ENCODE measurements around the gene CDHR1.
"Not testable (repeated sequence)": the region's sequence is repeated elsewhere in the genome, so short reads cannot be mapped to it uniquely, and the experiment has no call there.

Gene CDHR1

DNA sequence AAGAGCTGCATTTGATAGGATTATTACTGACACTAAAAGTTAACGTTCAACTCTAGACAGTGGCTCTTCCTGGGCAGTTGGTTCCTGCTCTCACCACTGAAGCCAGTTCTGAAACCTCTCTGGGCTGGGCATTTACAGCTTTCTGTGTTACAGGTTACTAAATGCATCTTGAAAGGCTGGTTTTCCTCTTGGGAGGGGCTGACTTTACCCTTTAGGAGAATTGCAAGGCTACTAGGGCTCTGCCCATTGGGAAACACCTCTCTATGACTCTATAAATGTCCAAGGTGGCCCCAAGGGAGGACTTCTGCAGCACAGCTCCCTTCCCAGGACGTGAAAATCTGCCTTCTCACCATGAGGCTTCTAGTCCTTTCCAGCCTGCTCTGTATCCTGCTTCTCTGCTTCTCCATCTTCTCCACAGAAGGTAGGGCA, 20.8 kb upstream of the CDHR1 start, which contains the start of gene GPR15LG:
Gene GPR15LG (plus strand): TSS at position 301 of the 429 bp plus-strand sequence. CDS start 51 bp downstream, at position 352.
- DNase-seq (ENCODE audit: low read depth in 2 of 2): no peak

DNA sequence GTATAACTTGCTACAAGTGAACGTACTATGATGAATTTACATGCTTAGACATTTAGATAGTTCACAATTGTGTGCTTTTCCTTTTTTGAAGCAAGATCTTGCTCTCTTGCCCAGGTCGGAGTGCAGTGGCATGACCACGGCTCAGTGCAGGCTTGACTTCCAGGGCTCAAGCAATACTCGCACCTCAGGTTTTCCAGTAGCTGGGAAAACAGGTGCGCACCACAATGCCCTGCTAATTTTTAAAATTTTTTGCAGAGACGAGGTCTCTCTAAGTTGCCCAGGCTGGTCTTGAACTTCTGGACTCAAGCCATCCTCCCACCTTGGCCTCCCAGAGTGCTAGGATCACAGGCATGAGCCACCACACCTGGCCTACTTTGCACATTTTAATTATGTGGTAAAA, 18.9 kb upstream of the CDHR1 start:
- no peak for DNase-seq (ENCODE audit: low read depth in 2 of 2)

DNA sequence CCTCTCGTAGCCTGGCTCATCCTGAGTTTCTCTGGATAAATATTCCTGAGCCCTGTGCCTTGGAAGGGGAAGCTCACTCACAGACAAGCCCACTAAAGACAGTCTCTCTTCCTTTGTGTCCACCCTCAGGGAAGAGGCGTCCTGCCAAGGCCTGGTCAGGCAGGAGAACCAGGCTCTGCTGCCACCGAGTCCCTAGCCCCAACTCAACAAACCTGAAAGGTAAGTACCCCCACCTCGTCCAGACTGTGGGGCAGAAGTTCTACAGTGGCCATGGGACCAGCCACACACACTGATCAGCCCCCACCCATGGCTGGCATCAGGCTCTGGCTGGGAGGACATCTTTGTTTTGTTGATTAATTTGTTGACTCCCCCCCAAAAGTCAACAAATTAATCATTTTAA, 18.0 kb upstream of the CDHR1 start:
- DNase-seq (ENCODE audit: low read depth in 2 of 2): no peak

DNA sequence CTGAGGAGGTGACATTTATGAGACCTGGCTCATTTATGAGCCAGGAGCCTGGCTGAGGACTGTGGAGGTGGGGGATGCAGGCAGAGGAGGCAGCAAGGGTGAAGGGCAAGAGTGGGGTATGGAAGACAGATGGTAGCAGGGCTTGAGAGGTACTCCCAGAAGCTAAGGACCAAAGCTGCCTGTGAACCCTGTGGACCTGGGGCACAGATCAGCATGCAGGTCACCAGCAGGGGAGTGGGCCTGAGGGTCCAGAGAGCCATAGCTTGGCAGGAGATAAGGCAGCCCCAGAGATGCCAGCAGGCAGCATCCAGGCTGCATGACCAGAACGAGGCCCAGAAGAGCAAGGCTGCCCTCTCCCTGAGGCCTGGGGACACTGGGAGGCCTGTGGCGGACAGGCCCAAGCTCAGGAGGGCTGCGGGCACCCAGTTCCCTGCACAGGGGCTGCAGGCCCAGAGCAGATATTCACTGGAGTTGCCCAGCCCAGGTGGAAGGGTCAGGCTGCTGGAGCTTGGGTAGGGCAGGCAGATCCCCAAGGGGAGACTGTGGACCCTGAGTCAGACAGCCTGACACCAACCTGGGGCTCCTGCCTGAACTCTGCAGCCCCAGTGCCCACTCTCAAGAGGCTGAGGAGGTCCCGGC, 17.4 kb upstream of the CDHR1 start:
- DNase-seq (ENCODE audit: low read depth in 2 of 2): no peak

DNA sequence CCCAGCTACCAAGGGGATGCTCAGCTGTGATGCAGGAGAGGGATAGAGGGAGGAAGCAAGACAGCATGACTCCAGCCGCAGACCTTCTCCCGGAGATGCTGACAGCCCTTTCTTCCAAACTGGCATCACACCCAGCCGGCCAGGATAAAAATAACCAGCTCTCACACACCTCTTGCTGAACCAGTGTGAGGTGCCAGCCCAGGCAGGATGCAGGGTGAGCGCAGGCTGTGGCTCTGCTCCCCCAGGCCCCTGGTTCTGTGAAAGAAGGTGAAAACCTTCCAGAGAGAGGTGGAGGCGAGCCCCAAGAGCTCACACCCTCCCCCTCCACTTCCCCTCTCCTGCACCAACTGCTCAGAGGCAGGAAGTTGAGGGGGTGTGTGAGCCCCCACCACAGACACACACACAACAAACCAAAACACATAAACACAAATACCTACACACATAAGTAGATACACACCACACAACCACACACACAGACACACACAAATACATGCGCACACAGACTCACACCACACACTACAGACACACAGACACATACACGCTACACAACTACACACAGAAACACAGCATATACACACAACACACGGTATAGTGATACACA, 16.7 kb upstream of the CDHR1 start:
- DNase-seq (ENCODE audit: low read depth in 2 of 2): peak; percentile 27 to 50

DNA sequence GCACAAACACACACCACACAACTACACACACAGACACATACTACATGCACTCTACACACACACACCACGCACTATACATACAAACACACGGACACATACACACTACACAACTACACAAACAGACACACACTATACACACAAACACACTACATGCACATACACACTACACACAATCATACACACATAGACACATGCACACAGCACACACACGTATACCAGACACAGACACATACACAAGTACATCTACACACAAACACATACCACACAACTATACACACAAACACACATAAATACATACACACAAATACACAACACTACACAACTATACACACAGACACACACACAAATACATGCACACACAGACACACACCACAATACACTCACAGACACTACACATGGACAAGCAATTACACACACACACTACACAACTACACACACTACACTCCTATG, 16.2 kb upstream of the CDHR1 start:
- no peak for DNase-seq (ENCODE audit: low read depth in 2 of 2)

DNA sequence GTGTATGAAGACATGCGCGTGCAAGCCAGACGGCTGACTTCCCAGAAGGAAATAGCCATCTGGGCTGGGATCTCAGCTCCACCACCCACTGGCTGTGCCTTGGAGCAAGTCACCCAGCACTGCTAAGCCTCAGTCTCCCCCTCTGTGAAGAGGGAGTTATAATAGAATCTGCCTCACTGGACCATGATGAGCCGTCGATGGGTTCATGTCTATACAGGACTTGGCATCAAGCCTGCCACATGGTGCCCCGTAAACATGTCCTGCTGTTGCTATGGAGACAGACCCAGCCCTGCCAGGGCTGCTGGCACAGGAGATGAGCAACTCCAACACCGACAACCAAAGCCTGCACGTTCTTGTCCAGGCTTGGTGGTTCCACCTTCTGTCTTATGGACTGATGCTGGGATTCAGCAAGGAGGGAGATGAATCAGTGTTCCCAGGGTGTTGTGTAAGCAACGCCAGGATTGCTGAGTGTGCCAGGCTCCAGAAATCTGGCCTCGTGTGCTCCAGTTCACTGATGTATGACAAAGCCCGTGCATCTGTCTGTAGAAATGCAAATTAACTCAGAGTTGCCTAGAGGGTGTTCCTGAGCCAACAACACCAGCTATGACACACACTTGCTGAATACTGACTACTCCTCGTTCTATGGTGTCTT, 15.2 kb upstream of the CDHR1 start:
- no peak for DNase-seq (ENCODE audit: low read depth in 2 of 2)

DNA sequence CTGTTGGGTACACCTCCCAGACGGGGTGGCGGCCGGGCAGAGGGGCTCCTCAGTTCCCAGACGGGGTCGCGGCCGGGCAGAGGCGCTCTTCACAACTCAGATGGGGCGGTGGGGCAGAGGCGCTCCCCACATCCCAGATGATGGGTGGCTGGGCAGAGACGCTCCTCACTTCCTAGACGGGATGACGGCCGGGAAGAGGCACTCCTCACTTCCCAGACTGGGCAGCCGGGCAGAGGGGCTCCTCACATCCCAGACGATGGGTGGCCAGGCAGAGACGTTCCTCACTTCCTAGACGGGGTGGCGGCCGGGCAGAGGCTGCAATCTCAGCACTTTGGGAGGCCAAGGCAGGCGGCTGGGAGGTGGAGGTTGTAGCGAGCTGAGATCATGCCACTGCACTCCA, 14.0 kb upstream of the CDHR1 start:
- DNase-seq (ENCODE audit: low read depth in 2 of 2): not testable (repeated sequence)

DNA sequence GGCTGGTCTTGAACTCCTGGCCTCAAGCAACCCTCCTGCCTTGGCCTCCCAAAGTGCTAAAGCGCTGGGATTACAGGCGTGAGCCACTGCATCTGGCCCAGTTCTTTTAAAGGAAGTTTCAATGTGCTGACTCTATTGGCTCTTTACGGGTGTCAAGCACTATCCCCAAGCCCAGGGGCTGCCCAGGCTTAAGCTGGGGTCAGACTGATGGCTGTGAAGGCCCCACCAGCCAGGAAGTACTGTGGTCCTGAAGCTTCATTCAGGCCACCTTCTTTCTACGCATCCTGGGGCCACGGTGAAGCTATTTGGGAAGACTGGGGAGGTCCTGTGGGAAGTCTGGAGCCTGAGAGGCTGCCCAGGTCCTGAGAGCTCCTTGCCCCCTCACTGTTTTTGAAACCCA, 12.7 kb upstream of the CDHR1 start:
- no peak for DNase-seq (ENCODE audit: low read depth in 2 of 2)

DNA sequence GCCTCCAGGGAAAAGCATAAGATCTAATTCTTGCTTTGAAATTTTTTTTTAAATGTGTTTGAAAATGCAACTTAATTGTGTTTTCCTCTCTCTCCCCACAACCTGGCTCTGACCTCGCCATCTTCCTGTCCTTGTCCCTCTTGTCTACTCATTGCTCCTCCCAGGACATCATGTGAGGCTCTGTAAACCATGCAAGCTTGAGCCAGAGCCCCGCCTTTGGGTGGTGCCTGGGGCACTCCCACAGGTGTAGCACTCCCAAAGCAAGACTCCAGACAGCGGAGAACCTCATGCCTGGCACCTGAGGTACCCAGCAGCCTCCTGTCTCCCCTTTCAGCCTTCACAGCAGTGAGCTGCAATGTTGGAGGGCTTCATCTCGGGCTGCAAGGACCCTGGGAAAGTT, 9.8 kb upstream of the CDHR1 start:
- no peak for DNase-seq (ENCODE audit: low read depth in 2 of 2)

DNA sequence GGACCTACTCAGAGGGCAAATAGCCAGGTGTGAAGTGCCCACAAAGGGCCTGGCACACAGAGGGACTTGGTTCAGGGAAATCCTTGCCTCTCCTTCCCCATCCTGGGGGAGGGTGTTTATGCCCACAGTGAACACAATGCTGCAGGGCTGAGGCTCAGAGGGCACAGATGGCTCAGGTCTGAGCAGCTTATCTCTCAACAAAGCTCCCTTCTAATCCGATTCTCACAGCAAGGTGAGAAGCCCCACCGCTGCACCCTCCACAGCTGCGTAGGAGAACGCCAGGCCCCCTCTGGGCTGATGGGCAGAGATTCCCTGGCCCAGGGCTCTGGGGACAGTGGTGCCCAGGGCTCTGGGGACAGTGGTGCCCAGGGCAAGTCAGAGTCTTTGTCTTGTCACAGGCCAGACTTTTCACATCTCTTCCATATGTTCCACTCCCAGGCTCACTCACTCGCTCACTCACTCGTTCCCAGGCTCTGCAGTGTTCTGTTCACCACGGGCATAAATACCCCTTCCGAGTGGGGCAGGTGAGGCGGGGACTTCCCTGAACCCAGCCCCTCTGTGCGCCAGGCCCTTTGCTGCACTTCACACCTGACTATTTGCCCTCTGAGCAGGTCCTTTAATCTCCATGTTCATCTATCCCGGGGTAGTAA, 8.7 kb upstream of the CDHR1 start:
- DNase-seq (ENCODE audit: low read depth in 2 of 2): no peak

DNA sequence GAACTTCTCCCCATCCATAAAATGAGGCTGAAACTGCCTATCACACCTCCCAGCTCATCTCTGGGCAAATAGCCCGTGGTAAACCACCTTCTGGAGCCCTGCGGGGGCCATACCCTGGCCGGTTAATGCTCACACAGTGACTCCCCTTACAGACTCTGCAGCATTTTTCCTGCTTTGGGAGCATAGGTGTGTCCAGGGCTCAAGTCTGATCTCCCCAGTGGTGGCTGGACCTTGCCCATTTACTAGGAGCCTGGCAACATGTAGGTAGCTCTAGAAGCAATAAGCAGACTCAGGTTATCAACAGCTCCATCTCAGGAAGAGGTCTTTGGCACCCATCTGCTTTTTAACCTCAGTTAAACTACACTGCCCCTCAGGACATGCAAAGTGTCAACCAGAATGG, 5.5 kb upstream of the CDHR1 start:
- no peak for DNase-seq (ENCODE audit: low read depth in 2 of 2)

DNA sequence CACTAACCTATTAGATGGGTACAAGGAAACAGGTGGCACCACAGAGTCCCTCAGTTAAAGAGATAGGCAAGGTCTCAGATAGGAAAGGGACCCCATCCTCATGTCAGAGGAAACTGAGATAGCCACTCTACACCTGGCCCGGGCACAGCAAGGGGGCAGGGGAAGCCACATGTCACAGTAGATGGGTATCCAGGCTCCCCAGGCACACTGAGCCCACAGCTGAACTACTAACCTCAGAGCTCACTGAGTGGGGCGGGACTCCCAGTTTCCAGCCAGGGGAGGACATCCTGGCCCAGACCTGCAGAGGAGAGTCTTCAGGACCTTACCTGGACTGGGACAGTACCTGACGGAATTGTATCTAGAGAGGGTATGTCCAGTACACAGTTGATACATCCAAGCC, 3.7 kb upstream of the CDHR1 start:
- no peak for DNase-seq (ENCODE audit: low read depth in 2 of 2)

DNA sequence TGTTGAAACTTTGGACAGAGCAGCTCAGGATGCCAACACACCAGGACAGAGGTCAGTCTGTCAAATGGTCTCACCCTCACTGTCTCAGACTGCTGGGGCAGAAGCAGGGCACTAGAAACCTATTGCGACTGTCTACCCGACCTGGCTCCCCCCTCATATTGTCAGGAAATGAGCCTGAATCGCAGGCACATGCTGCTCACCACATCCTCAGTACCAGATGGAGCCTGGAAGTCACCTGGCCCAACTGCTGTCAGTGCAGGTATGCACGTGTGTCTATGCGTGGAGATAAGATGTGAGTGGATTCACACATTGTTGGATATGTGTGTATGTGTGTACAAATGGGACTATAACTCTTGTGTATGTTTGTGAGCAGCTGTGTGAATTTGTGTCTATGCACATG, 3.2 kb upstream of the CDHR1 start:
- no peak for DNase-seq (ENCODE audit: low read depth in 2 of 2)

DNA sequence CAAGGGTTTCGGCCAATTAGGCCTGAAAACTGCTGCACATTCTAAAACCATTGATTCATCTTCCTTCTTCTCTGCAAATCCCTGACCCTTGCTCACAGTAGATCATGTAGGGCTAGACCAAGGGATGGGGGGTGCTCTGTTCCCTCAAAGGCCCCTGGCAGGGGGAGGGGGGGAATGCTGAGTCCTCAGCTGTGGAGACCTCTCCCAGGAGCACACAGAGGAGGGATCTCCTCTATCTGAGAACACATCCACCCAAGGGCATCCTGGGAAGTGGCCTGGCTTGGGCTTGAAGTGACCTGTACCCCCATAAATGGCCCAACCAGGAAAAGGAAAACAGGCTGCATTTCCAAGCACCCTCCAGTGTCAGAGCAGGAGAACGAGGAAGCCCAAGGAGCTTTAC, 1.0 kb upstream of the CDHR1 start:
- no peak for DNase-seq (ENCODE audit: low read depth in 2 of 2)

DNA sequence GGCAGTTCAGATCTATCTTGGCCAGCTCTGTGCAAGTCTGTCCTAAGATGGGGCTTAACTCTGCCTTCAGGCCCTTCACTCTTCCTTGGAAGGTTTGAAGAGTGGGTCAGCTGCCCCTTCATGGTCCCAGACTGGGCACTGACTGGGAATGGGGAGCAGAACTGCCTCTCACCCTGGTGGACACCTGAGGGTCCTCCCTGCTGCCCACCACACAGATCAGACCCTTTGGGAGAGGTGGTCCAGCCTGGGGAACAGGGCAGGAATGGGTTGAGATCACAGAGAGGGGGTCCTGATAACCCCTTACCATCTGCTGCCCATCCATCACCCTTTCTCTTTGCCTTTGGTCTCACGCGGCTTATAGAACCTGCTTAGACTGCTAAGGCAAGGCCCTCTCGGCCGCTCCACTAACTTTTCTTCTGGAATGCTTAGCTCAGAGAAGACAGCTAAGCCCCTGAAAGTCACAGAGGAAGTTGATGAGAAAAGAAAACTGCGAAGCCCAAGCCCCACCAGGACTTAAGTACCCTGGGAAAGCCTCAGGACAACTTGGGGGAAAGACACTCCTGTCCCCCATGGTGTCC, 402 bp upstream of the CDHR1 start:
- no peak for DNase-seq (ENCODE audit: low read depth in 2 of 2)

DNA sequence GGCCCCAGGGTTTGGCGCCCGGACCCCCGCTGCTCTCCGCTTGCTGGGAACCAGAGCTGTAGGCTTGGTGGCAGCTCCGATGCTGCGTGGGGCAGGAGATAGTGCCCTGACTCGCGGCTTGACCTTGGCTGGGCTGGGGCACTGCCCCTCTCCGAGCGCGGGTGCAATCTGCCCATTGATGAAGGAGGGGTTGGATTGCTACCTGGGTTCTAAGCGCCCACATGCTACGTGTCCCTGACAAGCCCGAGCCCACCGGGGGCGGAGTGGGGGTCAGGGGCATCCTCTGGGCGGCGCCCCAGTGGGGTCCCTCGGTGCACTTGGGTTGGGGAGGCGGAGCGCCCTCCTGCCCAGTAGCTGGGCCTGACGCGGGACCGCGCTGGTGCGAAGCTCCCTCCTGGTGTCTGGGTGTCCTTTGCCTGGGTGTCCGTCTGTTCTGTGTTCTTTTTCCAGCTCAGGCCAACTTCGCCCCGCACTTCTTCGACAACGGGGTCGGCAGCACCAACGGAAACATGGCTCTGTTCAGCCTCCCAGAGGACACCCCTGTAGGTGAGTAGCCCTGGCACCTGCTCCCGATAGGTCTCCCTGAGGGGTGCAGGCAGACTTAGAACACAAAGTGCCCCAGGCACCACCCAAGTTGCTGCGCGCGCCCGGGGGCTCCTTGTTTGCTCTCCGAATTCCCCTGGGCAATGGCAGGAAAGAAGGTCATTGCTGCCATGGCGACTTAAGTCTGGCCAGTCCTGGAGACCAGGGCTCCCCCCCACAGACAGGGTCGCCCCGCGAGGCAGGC, 900 bp downstream of the CDHR1 start:
- DNase-seq (ENCODE audit: low read depth in 2 of 2): no peak

DNA sequence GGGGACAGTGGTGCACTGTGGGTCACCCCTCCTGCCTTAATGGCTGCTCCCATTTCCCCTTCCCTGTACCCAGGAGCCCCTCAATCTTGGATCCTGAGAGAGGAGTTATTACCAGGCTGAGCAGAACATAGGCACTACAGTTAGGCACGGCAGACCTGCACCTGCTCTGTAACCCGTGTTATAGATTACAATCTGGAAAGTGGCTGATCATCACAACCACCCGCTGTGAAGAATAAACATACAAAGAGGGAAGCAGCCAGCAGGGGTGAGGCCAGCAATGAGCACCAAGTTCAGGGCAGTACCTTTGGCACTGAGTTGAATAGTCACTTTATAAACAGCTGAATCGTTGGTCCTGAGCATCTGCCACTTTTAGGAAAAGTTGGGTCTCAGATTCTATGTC, 1.7 kb downstream of the CDHR1 start:
- no peak for DNase-seq (ENCODE audit: low read depth in 2 of 2)

DNA sequence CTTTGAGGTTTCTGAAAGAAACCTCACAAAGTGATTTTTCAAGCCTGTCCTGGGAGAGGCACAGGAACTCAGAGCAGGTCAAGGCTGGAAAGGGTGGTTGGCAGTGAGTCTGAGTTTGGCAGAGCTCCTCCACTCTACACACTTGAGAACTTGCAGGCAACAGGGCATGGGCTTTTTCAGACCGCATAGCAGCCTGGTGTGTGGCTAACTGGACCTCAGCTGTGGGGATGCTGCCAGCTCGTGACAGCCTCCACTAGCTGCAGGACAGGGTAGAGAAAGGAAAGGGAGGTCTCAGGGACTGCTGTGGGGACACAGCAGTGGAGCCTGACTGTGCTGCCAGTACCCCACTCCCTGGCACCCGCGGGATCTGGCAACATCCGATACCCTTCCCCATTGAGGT, 2.6 kb downstream of the CDHR1 start:
- no peak for DNase-seq (ENCODE audit: low read depth in 2 of 2)

DNA sequence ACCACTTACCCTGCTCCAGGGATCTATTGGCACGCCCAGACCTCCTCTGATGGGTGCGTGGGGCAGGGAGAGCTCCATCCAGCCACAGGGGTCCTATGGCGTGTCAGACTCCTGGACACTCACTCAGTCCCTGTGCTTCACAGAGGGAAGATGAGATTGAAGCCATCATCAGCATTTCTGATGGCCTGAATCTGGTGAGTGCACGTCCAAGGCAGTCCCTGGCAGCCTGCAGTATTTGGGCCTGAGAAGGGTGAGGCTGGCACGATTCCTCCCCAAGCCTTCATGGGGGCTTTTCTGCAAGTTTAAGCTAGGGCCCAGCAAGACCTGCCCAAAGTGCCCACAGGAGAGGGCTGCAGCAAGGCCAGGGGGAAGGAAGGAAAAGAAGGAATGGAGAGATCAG, 3.3 kb downstream of the CDHR1 start:
- no peak for DNase-seq (ENCODE audit: low read depth in 2 of 2)

DNA sequence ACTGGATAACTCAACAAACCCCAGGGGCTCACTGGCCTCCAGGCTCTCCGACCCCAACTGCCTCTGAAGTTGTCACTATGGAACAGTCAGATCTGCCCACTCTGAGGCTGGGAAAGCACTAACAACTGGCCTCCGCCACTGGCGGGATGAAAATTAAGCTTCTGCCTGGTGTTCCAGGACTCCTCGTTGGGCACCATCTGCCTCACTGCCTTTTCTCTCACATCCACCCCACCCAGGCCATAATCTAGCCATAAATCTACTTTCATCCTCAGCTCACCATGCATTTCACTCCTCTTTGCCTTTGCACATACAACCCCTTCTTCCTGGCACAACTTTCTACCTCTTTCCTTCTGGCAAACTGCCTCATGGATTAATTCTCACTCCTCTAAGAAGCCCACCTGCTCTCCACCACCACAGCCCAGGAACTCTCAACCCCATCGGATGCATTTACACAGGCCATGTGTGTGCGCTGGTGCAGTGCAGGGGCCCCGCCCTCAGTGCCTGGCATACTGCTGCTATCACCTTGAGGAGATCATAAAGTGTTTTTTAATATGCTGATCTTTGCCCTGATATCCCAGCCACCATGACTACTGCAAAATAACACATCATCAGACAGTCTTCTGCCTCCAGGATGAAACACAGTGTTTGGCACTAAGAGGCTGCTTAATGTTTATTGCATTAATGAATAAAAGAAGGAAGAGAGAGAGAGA, 4.0 kb downstream of the CDHR1 start:
- DNase-seq (ENCODE audit: low read depth in 2 of 2): no peak

Measured in stimulated activated CD8-positive, alpha-beta memory T cell treated with anti-CD3 and anti-CD28 coated beads, Interleukin-7, amount 100 ng/mL, for 4 hours (primary cell).